Vagina (tissue), 2 donors: ENCODE measurements around the gene NAA15. TPM values are rescaled to one million over a fixed set of nuclear protein-coding genes. Genes with fewer than 3 reads are reported as not detected.

ENCODE experiments used
- DNase-seq, 2 donors: peaks; one replicate each; pipeline ENCODE4 v3.0.0-alpha.2; 2017; ENCODE audit errors: extremely low spot score in 2 of 2
- H3K27ac ChIP-seq: fragments of 200-600 bp; sonication (generic); one replicate; pipeline ENCODE4 v1.5.1; 2019
- H3K27me3 ChIP-seq: fragments of 200-600 bp; sonication (generic); one replicate; pipeline ENCODE4 v1.5.1; 2019
- H3K36me3 ChIP-seq, 2 donors: fragments of 200-600 bp; sonication (generic); one replicate each; pipeline ENCODE4 v1.5.1; 2017 to 2019
- H3K4me1 ChIP-seq: fragments of 200-600 bp; sonication (generic); one replicate; pipeline ENCODE4 v1.5.1; 2019
- H3K4me3 ChIP-seq, 2 donors: fragments of 200-600 bp; sonication (generic); 1 replicate in 1 of 2; 2 replicates in 1 of 2; pipeline ENCODE4 v1.5.1; 2016 to 2019
- H3K9me3 ChIP-seq: fragments of 200-600 bp; sonication (generic); one replicate; pipeline ENCODE4 v1.5.1; 2019
- POLR2A ChIP-seq, 2 donors: fragments of 450-650 bp; IDR thresholded peaks; one replicate each; pipeline ENCODE4 v1.6.1; 2017; ENCODE audit warnings: antibody characterized with exemption in 2 of 2, mild to moderate bottlenecking in 2 of 2, moderate library complexity in 2 of 2
- POLR2AphosphoS5 ChIP-seq, 2 donors: sonication (generic); formaldehyde crosslinking; IDR thresholded peaks; one replicate each; pipeline ENCODE4 v1.9.0; 2017; ENCODE audit warnings: antibody characterized with exemption in 2 of 2, mild to moderate bottlenecking in 2 of 2, low read depth in 1 of 2; ENCODE audit not compliant: insufficient read depth in 1 of 2
- intact Hi-C: fragments of 100-400 bp; cut with DNase I; formaldehyde crosslinking; loops from one replicate; pipeline ENCODE4 v1.15.1; 2023
- total RNA-seq: library from RNA; depleted of rRNA; stranded (reverse); fragments of >200 nt; gene quantifications from one replicate; pipeline ENCODE4 v1.2.3, GENCODE V29; 2016
- TF ChIP-seq, protein P1 (sequence below), 3 experiments: fragments of 450-650 bp in 2 of 3; fragments of 200-600 bp in 1 of 3; sonication (generic) in 1 of 3; IDR thresholded peaks; one replicate each; pipeline ENCODE4 v1.5.1; 2017 to 2019; ENCODE audit warnings: antibody characterized with exemption in 3 of 3, mild to moderate bottlenecking in 2 of 3, moderate library complexity in 2 of 3

Gene NAA15
- total RNA-seq, 1 donor from 2014 or later: 35.1 TPM

DNA sequence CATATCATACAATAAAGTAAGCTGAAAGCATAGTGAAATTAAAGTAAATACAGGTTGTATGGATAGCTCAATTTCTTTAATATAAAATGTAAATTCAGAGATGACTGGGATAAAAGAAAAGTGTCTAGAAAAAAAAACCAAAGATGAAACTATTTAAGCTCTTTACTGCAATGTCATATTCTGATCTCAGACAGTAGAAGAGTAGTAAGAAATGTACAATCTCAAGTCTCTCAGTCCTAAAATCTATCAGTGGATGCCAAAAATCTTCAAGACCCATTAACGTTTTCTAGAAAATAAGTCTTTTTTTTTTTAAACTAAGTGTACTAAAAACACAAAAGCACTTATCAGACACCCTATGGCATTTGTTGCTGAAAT lies 35.1 kb upstream of the NAA15 start:
- Histone ChIP-seq H3K27me3 (no peaks in the 10 kb centered on the region), H3K9me3 (no peaks in the 10 kb centered on the region), H3K4me1 (peaks cover 7% of the 10 kb centered on the region), H3K36me3 (no peaks in the 10 kb centered on the region), H3K4me3 (peak overlapping the region; percentile 31 to 43), H3K27ac (peak overlapping the region; percentile 47)
- intact Hi-C loops: no loop called here
- TF ChIP-seq, protein P1, sequence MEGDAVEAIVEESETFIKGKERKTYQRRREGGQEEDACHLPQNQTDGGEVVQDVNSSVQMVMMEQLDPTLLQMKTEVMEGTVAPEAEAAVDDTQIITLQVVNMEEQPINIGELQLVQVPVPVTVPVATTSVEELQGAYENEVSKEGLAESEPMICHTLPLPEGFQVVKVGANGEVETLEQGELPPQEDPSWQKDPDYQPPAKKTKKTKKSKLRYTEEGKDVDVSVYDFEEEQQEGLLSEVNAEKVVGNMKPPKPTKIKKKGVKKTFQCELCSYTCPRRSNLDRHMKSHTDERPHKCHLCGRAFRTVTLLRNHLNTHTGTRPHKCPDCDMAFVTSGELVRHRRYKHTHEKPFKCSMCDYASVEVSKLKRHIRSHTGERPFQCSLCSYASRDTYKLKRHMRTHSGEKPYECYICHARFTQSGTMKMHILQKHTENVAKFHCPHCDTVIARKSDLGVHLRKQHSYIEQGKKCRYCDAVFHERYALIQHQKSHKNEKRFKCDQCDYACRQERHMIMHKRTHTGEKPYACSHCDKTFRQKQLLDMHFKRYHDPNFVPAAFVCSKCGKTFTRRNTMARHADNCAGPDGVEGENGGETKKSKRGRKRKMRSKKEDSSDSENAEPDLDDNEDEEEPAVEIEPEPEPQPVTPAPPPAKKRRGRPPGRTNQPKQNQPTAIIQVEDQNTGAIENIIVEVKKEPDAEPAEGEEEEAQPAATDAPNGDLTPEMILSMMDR (IDR thresholded peaks at IDR 0.05): no peak
- TF ChIP-seq POLR2A (IDR thresholded peaks at IDR 0.05) (no peak), POLR2AphosphoS5 (IDR thresholded peaks at IDR 0.05; ENCODE audit: insufficient read depth in 1 of 2, low read depth in 1 of 2) (no peak)
- DNase-seq: no peak

DNA sequence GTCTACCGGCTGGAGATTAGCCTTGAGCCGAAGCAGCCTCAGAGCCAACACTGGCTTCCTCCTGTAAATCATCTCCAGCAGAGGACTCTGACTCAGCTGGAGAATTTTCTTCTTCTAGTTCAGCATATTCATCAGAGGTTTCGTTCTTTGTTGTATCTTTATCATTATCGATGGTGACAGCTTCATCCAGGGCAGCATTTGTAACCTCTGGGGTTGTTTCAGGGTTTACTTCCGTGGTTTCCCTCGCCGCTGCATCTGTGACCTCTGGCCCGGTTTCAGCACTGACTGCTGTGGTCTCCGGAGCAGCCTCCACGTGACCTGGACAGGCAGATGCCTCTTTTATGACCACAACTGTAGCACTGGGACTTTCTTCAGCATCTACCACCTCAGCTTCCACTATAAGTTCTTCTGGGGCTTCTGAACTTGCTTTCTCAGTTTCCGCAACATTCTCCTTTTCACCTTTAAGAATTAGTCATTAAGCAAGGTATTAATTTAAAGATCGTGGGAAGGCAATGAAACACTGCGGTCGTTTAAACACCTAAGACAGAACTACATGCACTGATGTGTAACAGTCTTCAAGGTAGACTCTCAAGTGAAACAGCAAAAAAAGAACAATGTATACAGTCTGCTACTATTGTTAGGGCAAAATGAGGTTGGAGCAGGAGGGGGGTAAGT lies 34.6 kb upstream of the NAA15 start:
- intact Hi-C loops: no loop called here
- no peak for DNase-seq
- Histone ChIP-seq H3K27ac (peak overlapping the region; percentile 47), H3K9me3 (no peaks in the 10 kb centered on the region), H3K27me3 (no peaks in the 10 kb centered on the region), H3K4me3 (peak overlapping the region; percentile 31 to 43), H3K4me1 (peaks cover 7% of the 10 kb centered on the region), H3K36me3 (no peaks in the 10 kb centered on the region)
- TF ChIP-seq, protein P1 (IDR thresholded peaks at IDR 0.05): no peak
- peak in 1 of 2 donors; percentile 41 for TF ChIP-seq POLR2AphosphoS5 (IDR thresholded peaks at IDR 0.05; ENCODE audit: insufficient read depth in 1 of 2, low read depth in 1 of 2)

DNA sequence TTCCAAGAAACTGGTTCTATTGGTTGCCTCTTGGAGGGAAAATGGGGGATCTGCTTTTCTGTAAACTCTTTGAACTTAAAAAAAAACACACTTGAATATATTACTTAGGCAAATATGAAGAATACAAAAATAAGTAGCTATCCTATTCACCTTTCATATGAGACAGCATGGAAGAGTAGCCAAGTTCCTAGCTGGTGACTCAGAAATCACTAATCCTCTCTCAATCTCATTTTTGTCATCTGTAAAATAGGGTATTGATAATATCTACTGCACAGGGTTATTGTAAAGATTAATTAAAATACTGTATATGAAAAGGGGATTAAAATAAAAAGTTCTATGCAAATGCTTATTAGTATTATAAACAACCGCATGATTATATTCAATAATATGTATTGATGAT lies 34.0 kb upstream of the NAA15 start:
- Histone ChIP-seq H3K4me1 (peaks cover 7% of the 10 kb centered on the region), H3K4me3 (no peak overlapping the region), H3K9me3 (no peaks in the 10 kb centered on the region), H3K36me3 (no peaks in the 10 kb centered on the region), H3K27ac (no peak overlapping the region), H3K27me3 (no peaks in the 10 kb centered on the region)
- DNase-seq: no peak
- TF ChIP-seq POLR2AphosphoS5 (IDR thresholded peaks at IDR 0.05; ENCODE audit: insufficient read depth in 1 of 2, low read depth in 1 of 2): no peak
- no peak for TF ChIP-seq POLR2A (IDR thresholded peaks at IDR 0.05)
- TF ChIP-seq, protein P1 (IDR thresholded peaks at IDR 0.05): no peak
- intact Hi-C loops: no loop called here

DNA sequence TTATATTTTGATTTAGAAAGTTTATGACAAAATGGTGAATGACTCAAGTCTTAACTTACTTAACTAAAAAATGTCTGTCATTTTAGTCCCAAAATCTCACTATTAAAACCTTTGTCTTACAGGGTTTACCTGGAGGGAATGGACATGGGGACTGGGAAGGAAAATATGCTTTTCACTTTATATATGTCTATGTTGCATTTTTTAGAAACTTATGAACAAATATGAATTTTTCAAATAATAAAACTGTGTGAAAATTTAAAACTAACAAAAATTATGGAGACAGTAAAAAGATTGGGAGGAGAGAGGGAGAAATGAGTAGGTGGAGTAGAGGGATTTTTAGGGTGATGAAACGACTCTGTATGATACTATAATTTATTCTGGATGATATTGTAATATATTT lies 27.5 kb upstream of the NAA15 start:
- no peak for DNase-seq
- TF ChIP-seq, protein P1 (IDR thresholded peaks at IDR 0.05): no peak

DNA sequence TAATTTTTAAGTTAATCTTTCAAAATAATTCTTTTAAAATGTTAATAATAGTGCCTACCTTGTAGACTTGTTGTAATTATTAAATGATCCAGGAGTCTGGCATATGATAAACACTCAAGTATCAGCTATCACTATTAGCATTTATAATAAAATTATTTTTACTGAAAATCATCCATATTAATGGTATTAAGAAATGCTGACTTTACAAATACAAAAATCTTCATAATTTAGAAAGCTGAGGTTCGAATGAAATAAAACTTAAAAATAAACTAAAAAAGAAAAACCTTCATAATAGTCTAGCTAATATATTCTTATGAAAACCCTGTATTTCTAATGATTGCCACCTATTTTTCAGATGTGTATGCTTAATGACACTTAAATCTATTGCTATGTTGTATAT lies 26.5 kb upstream of the NAA15 start:
- intact Hi-C loops: no loop called here

More for the DNA sequence above, 27.5 kb upstream of the NAA15 start:
- intact Hi-C loops: no loop called here
- no peaks in the 10 kb centered on the region for H3K27me3 ChIP-seq
- H3K9me3 ChIP-seq: no peaks in the 10 kb centered on the region
- H3K27ac ChIP-seq: no peak overlapping the region
- no peak overlapping the region for H3K4me3 ChIP-seq
- H3K36me3 ChIP-seq: no peaks in the 10 kb centered on the region
- peaks cover 1% of the 10 kb centered on the region for H3K4me1 ChIP-seq

More for the DNA sequence above, 26.5 kb upstream of the NAA15 start:
- H3K4me3 ChIP-seq: no peak overlapping the region
- no peaks in the 10 kb centered on the region for H3K9me3 ChIP-seq
- peaks cover 11% of the 10 kb centered on the region for H3K4me1 ChIP-seq
- no peak overlapping the region for H3K27ac ChIP-seq
- TF ChIP-seq, protein P1 (IDR thresholded peaks at IDR 0.05): no peak
- no peak for TF ChIP-seq POLR2AphosphoS5 (IDR thresholded peaks at IDR 0.05; ENCODE audit: insufficient read depth in 1 of 2, low read depth in 1 of 2)
- no peak for TF ChIP-seq POLR2A (IDR thresholded peaks at IDR 0.05)
- no peaks in the 10 kb centered on the region for H3K27me3 ChIP-seq
- H3K36me3 ChIP-seq: no peaks in the 10 kb centered on the region
- DNase-seq: no peak
